SK-N-SH treated with all-trans-retinoic acid at 6 μM for 48 hours (cell line): ENCODE measurements around the gene MYH13.

Experiments used
- ATAC-seq: fragments of 200-7000 bp; cut with Tn5 transposase; 3 replicates; pipeline ENCODE4 v1.9.1; 2020; ENCODE audit warnings: mild to moderate bottlenecking, moderate library complexity
- CREB5 ChIP-seq: fragments of 250-450 bp; sonication (Bioruptor Pico); IDR thresholded peaks from 2 replicates; pipeline ENCODE4 v1.5.1; 2020; ENCODE audit warnings: low read depth, mild to moderate bottlenecking, moderate library complexity
- ESRRG ChIP-seq: fragments of 250-450 bp; sonication (Bioruptor Pico); IDR thresholded peaks from 2 replicates; pipeline ENCODE4 v1.6.1; 2021; ENCODE audit warnings: mild to moderate bottlenecking
- GLIS3 ChIP-seq: fragments of 250-450 bp; sonication (Bioruptor Pico); IDR thresholded peaks from 2 replicates; pipeline ENCODE4 v1.5.0; 2020; ENCODE audit warnings: mild to moderate bottlenecking, moderate library complexity
- ISL1 ChIP-seq: fragments of 250-450 bp; sonication (Bioruptor Pico); IDR thresholded peaks from 2 replicates; pipeline ENCODE4 v2.1.2; 2022; ENCODE audit warnings: mild to moderate bottlenecking, moderate library complexity
- OSR1 ChIP-seq: fragments of 250-450 bp; sonication (Bioruptor Pico); IDR thresholded peaks from 2 replicates; pipeline ENCODE4 v1.8.0; 2022; ENCODE audit warnings: moderate library complexity, mild to moderate bottlenecking, inconsistent platforms
- PATZ1 ChIP-seq: fragments of 250-450 bp; sonication (Bioruptor Pico); IDR thresholded peaks from 2 replicates; pipeline ENCODE4 v1.8.0; 2020; ENCODE audit warnings: mild to moderate bottlenecking, moderate library complexity, borderline replicate concordance
- PPARA ChIP-seq: fragments of 250-450 bp; sonication (Bioruptor Pico); IDR thresholded peaks from 2 replicates; pipeline ENCODE4 v1.5.0; 2020; ENCODE audit warnings: mild to moderate bottlenecking, borderline replicate concordance
- SNAI2 ChIP-seq: fragments of 250-450 bp; sonication (Bioruptor Pico); IDR thresholded peaks from 2 replicates; pipeline ENCODE4 v1.5.0; 2020; ENCODE audit warnings: mild to moderate bottlenecking, moderate library complexity
- TCF4 ChIP-seq: fragments of 250-450 bp; sonication (Bioruptor Pico); IDR thresholded peaks from 2 replicates; pipeline ENCODE4 v1.8.0; 2021; ENCODE audit warnings: mild to moderate bottlenecking, moderate library complexity, borderline replicate concordance
- TOX ChIP-seq: fragments of 250-450 bp; sonication (Bioruptor Pico); IDR thresholded peaks from 2 replicates; pipeline ENCODE4 v1.8.0; 2021; ENCODE audit warnings: mild to moderate bottlenecking, moderate library complexity, borderline replicate concordance
- TSHZ2 ChIP-seq: fragments of 250-450 bp; sonication (Bioruptor Pico); IDR thresholded peaks from 2 replicates; pipeline ENCODE4 v1.5.0; 2020; ENCODE audit warnings: mild to moderate bottlenecking, moderate library complexity
- ZNF565 ChIP-seq: fragments of 450-650 bp; formaldehyde crosslinking; conservative IDR thresholded peaks from 2 replicates; pipeline ENCODE4 v1.5.0; 2020; ENCODE audit warnings: low read depth, mild to moderate bottlenecking, moderate library complexity
- ZNF70 ChIP-seq: fragments of 450-650 bp; formaldehyde crosslinking; IDR thresholded peaks from 2 replicates; pipeline ENCODE4 v1.5.0; 2020; ENCODE audit warnings: mild to moderate bottlenecking, moderate library complexity
- TF ChIP-seq, protein P1 (sequence below): fragments of 250-450 bp; sonication (Bioruptor Pico); IDR thresholded peaks from 2 replicates; pipeline ENCODE4 v1.8.0; 2021; ENCODE audit warnings: low read depth, mild to moderate bottlenecking, moderate library complexity, borderline replicate concordance

Gene MYH13

DNA sequence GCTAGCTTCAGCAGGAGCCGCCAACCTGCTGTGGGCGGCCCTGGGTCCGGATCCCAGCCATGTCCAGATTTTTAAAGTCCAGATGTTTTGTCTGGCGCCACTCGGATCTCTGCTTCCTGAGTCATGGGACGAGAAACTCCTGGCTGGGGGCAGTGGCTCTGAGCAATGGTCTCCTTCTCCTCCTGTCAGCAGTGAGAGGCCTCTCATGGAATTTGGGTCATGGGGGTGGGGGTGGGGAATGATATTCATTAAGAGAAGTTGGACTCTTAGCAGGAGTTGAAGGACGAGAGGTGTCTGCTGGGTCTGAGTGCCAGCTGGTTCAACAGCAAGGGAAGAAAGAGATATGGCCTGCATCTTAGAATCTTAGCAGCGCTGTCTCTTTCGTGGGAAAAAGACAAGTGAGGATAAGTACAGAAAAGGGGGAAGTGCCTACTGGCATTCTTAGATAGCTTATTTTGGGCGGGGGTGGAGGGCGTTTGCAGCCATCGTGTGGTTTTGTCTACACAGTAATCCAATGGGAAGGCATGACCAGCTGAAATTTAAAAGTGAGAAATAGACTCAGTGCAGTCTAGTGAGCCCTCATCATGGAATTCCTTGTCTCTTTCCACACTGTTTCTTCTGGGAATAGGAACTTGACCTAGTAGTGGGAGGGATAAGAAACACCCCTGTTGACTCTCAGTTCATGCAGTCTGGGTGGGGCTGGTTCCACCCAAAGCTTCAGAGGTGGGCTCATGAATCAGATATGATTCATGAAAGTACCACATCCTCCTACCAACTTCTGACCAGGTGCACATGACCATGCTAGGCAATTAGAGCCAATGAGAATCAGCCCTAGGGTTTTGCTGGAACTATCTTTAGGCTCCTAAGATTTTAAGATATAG, 80.5 kb downstream of the MYH13 start:
- peak; percentile 31 for ATAC-seq
- TF ChIP-seq CREB5 (no peak), ZNF70 (no peak), SNAI2 (CRISPR knock-in tag) (no peak), TOX (no peak), ISL1 (CRISPR knock-in tag) (no peak), TCF4 (CRISPR knock-in tag) (no peak), OSR1 (no peak), GLIS3 (no peak), ZNF565 (CRISPR knock-in tag) (no peak), TSHZ2 (CRISPR knock-in tag) (no peak), ESRRG (CRISPR knock-in tag) (no peak), PATZ1 (no peak)
- TF ChIP-seq, protein P1, sequence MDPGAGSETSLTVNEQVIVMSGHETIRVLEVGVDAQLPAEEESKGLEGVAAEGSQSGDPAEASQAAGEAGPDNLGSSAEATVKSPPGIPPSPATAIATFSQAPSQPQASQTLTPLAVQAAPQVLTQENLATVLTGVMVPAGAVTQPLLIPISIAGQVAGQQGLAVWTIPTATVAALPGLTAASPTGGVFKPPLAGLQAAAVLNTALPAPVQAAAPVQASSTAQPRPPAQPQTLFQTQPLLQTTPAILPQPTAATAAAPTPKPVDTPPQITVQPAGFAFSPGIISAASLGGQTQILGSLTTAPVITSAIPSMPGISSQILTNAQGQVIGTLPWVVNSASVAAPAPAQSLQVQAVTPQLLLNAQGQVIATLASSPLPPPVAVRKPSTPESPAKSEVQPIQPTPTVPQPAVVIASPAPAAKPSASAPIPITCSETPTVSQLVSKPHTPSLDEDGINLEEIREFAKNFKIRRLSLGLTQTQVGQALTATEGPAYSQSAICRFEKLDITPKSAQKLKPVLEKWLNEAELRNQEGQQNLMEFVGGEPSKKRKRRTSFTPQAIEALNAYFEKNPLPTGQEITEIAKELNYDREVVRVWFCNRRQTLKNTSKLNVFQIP (CRISPR knock-in tag), result no peak

DNA sequence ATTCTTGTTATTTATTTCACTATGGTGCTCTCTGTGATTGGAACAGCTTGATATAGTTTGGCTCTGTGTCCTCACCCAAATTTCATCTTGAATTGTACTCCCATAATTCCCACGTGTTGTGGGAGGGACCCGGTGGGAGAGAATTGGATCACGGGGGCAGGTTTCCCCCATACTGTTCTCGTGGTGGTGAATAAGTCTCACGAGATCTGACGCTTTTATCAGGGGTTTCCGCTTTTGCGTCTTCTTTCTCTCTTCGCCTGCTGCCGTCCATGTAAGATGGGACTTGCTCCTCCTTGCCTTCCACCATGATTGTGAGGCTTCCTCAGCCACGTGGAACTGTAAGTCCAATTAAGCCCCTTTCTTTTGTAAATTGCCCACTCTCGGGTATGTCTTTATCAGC, 81.2 kb downstream of the MYH13 start:
- ATAC-seq, result peak; percentile 81

DNA sequence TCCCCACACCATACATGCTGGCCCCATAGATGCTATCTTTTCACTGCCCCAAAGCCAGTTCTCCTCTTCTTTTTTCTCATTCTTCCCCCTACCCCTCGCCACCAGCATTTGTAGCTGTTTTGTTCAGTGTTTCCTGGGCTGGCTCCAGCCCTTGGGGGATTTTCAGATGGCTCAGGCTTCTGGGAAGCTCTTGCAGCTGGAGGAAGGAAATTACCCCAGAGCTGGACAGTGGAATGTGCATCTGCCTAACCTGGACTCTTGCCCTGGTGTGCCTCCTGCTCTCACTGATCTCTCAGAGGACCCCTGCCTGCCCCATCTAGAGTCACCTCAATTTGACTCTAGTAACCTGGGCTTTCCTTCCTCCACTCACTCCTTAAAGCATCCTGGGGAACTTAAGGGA, 82.8 kb downstream of the MYH13 start:
- ATAC-seq, result no peak

More for the DNA sequence above, 82.8 kb downstream of the MYH13 start:
- TF ChIP-seq TSHZ2 (CRISPR knock-in tag) (no peak), PPARA (CRISPR knock-in tag) (no peak)
